LNCaP clone FGC (cell line): ENCODE measurements around the gene VDAC2.

Experiments
- DNase-seq: peaks from one replicate; pipeline ENCODE4 v3.0.0-alpha.2; 2011; ENCODE audit warnings: low read depth
- H3K4me3 ChIP-seq: 2 replicates; pipeline ENCODE4 v1.5.1; 2011; ENCODE audit warnings: mild to moderate bottlenecking, low read depth, low read length, control low read depth
- CTCF ChIP-seq: IDR thresholded peaks from 2 replicates; pipeline ENCODE4 v1.5.1; 2012; ENCODE audit warnings: mild to moderate bottlenecking; ENCODE audit not compliant: control insufficient read depth, insufficient read depth; ENCODE audit errors: extremely low read depth

VDAC2 gene

GRCh38 chr10:75210282-75211006, at the start of gene VDAC2:
Gene VDAC2, plus strand, starts transcription at chr10:75210796. Its CDS starts 363 bp downstream, at chr10:75211159.
- H3K4me3 ChIP-seq, result peak within 1 kb of the TSS; percentile 88
- TF ChIP-seq CTCF, result no peak
- DNase-seq, result no peak

- DNase-seq, result no peak
- no peak overlapping the region for H3K4me3 ChIP-seq
- TF ChIP-seq CTCF, result no peak
Measured at GRCh38 chr10:75165684-75166622, 44.6 kb upstream of the VDAC2 start.

- TF ChIP-seq CTCF, result no peak
- no peak overlapping the region for H3K4me3 ChIP-seq
- DNase-seq, result no peak
Measured at GRCh38 chr10:75166623-75166972, 44.0 kb upstream of the VDAC2 start.

GRCh38 chr10:75168275-75168674, 42.3 kb upstream of the VDAC2 start:
- no peak overlapping the region for H3K4me3 ChIP-seq
- no peak for TF ChIP-seq CTCF
- DNase-seq, result no peak

GRCh38 chr10:75170215-75170614, 40.4 kb upstream of the VDAC2 start:
- DNase-seq, result no peak
- no peak overlapping the region for H3K4me3 ChIP-seq
- no peak for TF ChIP-seq CTCF

- no peak for TF ChIP-seq CTCF
- no peak for DNase-seq
- no peak overlapping the region for H3K4me3 ChIP-seq
Measured at GRCh38 chr10:75175046-75175445, 35.5 kb upstream of the VDAC2 start.
